Measurements from ENCODE around the gene CD200R1. TPM values are rescaled to one million over a fixed set of nuclear protein-coding genes. Genes with fewer than 3 reads are reported as not detected.
A peak's percentile ranks its signal among the peaks of the same experiment; 100 is the strongest.

CD200R1 gene
- total and polyA plus RNA-seq, 2 of the 13 experiments (the other 11 are each of a cell fraction or from before 2014, with no cell fraction given): 0.04 TPM; not detected in 1

- TF ChIP-seq AHDC1 (CRISPR knock-in tag; IDR thresholded peaks at IDR 0.05; ENCODE audit: borderline replicate concordance) (no peak), KLF13 (CRISPR knock-in tag; IDR thresholded peaks at IDR 0.05) (no peak), ATM (IDR thresholded peaks at IDR 0.05; ENCODE audit: borderline replicate concordance) (no peak), ZNF577 (CRISPR knock-in tag; IDR thresholded peaks at IDR 0.05; ENCODE audit: borderline replicate concordance, low read depth) (no peak), ZNF607 (CRISPR knock-in tag; IDR thresholded peaks at IDR 0.05; ENCODE audit: borderline replicate concordance) (no peak; the same call in 1 of the 2 replicates), PATZ1 (CRISPR knock-in tag; IDR thresholded peaks at IDR 0.05) (0 out of 2 replicates have a peak, but pooled peaks have one; percentile 14), ZNF136 (CRISPR knock-in tag; IDR thresholded peaks at IDR 0.05; ENCODE audit: low read depth) (0 out of 2 replicates have a peak, but pooled peaks have one; percentile 81), SETDB1 (CRISPR knock-in tag; IDR thresholded peaks at IDR 0.05; ENCODE audit: borderline replicate concordance) (no peak), SKI (IDR thresholded peaks at IDR 0.05; ENCODE audit: partially characterized antibody) (no peak), TERF1 (CRISPR knock-in tag; IDR thresholded peaks at IDR 0.05) (no peak), TCF7 (IDR thresholded peaks at IDR 0.05; ENCODE audit: low read depth) (no peak), ATF3 (CRISPR knock-in tag; IDR thresholded peaks at IDR 0.05) (no peak; the same call in 1 of the 2 replicates), JUN (CRISPR knock-in tag; IDR thresholded peaks at IDR 0.05) (0 out of 2 replicates have a peak, but pooled peaks have one; percentile 38), ZNF749 (CRISPR knock-in tag; IDR thresholded peaks at IDR 0.05; ENCODE audit: borderline replicate concordance) (peak; percentile 87), CENPBD1 (CRISPR knock-in tag; IDR thresholded peaks at IDR 0.05; ENCODE audit: borderline replicate concordance, low read depth) (no peak), TFAP4 (IDR thresholded peaks at IDR 0.05; ENCODE audit: borderline replicate concordance, low read depth) (0 out of 2 replicates have a peak, but pooled peaks have one; percentile 19), CEBPG (CRISPR knock-in tag; IDR thresholded peaks at IDR 0.05) (no peak)
Measured at GRCh38 chr3:112990672-112991602, 16.0 kb upstream of the CD200R1 start, which contains the start of gene GTPBP8 (continued).

Measured in HepG2 (cell line).